GM21529 (cell line): ENCODE results near the gene ALK.
A peak's percentile ranks its signal among the peaks of the same experiment; 100 is the strongest.

ENCODE experiments used
- ATAC-seq: cut with Tn5 transposase; IDR thresholded peaks from one replicate; pipeline ENCODE4 v1.9.1; 2021; ENCODE audit not compliant: unreplicated experiment

Gene ALK

GRCh38 chr2:29218071-29218470, 703.3 kb downstream of the ALK start:
- ATAC-seq = no peak

GRCh38 chr2:29216609-29216909, 704.8 kb downstream of the ALK start:
- ATAC-seq = no peak

- no peak for ATAC-seq
These were observed 705.4 kb downstream of the ALK start for GRCh38 chr2:29215739-29216608.

- no peak for ATAC-seq
These were observed 706.3 kb downstream of the ALK start for GRCh38 chr2:29215073-29215472.

GRCh38 chr2:29213888-29214291, 707.5 kb downstream of the ALK start:
- no peak for ATAC-seq

GRCh38 chr2:29212009-29212408, 709.4 kb downstream of the ALK start:
- no peak for ATAC-seq

- no peak for ATAC-seq
These were observed 711.8 kb downstream of the ALK start for GRCh38 chr2:29209551-29209950.

- no peak for ATAC-seq
These were observed 713.8 kb downstream of the ALK start for GRCh38 chr2:29207352-29208148.

GRCh38 chr2:29206941-29207340, 714.4 kb downstream of the ALK start:
- ATAC-seq = no peak

- no peak for ATAC-seq
These were observed 718.4 kb downstream of the ALK start for GRCh38 chr2:29202819-29203495.

- ATAC-seq = no peak
These were observed 719.4 kb downstream of the ALK start for GRCh38 chr2:29201979-29202378.

- no peak for ATAC-seq
These were observed 724.3 kb downstream of the ALK start for GRCh38 chr2:29196792-29197788.

GRCh38 chr2:29195796-29196195, 725.6 kb downstream of the ALK start:
- ATAC-seq = no peak

GRCh38 chr2:29193681-29194080, 727.7 kb downstream of the ALK start:
- no peak for ATAC-seq

- no peak for ATAC-seq
These were observed 728.3 kb downstream of the ALK start for GRCh38 chr2:29193111-29193510.

GRCh38 chr2:29192526-29192925, 728.9 kb downstream of the ALK start:
- no peak for ATAC-seq

GRCh38 chr2:29191817-29192216, 729.6 kb downstream of the ALK start:
- no peak for ATAC-seq

GRCh38 chr2:29189052-29189451, 732.3 kb downstream of the ALK start:
- ATAC-seq = peak; percentile 63

- no peak for ATAC-seq
These were observed 733.5 kb downstream of the ALK start for GRCh38 chr2:29187926-29188325.

GRCh38 chr2:29186817-29187216, 734.6 kb downstream of the ALK start:
- no peak for ATAC-seq

GRCh38 chr2:29184531-29184930, 736.9 kb downstream of the ALK start:
- no peak for ATAC-seq
